Caco-2 (cell line): ENCODE data around the gene ACAD11. TPM values are rescaled to one million over a fixed set of nuclear protein-coding genes. Genes with fewer than 3 reads are reported as not detected.
"Not testable (repeated sequence)": the region's sequence is repeated elsewhere in the genome, so short reads cannot be mapped to it uniquely, and the experiment has no call there.

Source experiments
- BruUV-seq: library from RNA; stranded (reverse); fragments of 400-500 nt; replicated peaks from 2 replicates; lab custom pipeline; 2021; lab: Mats Ljungman, UMichigan
- CTCF ChIA-PET: fragments of 300-600 bp; sonication (Branson Sonifier 250); formaldehyde crosslinking; loops from one replicate; lab custom pipeline; 2022; ENCODE audit warnings: antibody characterized with exemption; lab: Charles Lee
- POLR2A ChIA-PET: fragments of 300-600 bp; sonication (Branson Sonifier 250); formaldehyde crosslinking; loops from one replicate; lab custom pipeline; 2022; ENCODE audit warnings: antibody characterized with exemption; lab: Charles Lee
- DNase-seq, 2 experiments: peaks; one replicate each; pipeline versions ENCODE4 v3.0.0 to v3.0.0-alpha.2; 2020 to 2022
- H3K27me3 ChIP-seq: replicated peaks from 2 replicates; pipeline ENCODE4 v1.6.0; 2011; ENCODE audit warnings: low read length; ENCODE audit not compliant: control insufficient read depth, insufficient read depth
- H3K36me3 ChIP-seq: 2 replicates; pipeline ENCODE4 v1.5.1; 2011; ENCODE audit warnings: low read length; ENCODE audit not compliant: control insufficient read depth, insufficient read depth
- H3K4me1 ChIP-seq: fragments of 250-450 bp; sonication (Bioruptor Pico); 2 replicates; pipeline ENCODE4 v1.5.1; 2020; ENCODE audit warnings: mild to moderate bottlenecking
- H3K4me3 ChIP-seq: 2 replicates; pipeline ENCODE4 v1.5.1; 2011; ENCODE audit warnings: low read depth, mild to moderate bottlenecking, control low read depth, low read length
- H3K9me3 ChIP-seq: fragments of 250-450 bp; sonication (Bioruptor Pico); 2 replicates; pipeline ENCODE4 v1.5.1; 2020; ENCODE audit warnings: mild to moderate bottlenecking, moderate library complexity
- H3K27ac Mint-ChIP-seq: one replicate; pipeline ENCODE4 v1.8.0; 2022; ENCODE audit warnings: mixed read lengths; ENCODE audit not compliant: unreplicated experiment
- H3K27me3 Mint-ChIP-seq: one replicate; pipeline ENCODE4 v1.8.0; 2022; ENCODE audit warnings: mixed read lengths; ENCODE audit not compliant: insufficient read depth, unreplicated experiment
- H3K36me3 Mint-ChIP-seq: one replicate; pipeline ENCODE4 v1.8.0; 2022; ENCODE audit warnings: mild to moderate bottlenecking, mixed read lengths; ENCODE audit not compliant: insufficient read depth, unreplicated experiment
- H3K4me1 Mint-ChIP-seq: one replicate; pipeline ENCODE4 v1.8.0; 2022; ENCODE audit warnings: low read depth, mixed read lengths; ENCODE audit not compliant: unreplicated experiment
- H3K4me3 Mint-ChIP-seq: one replicate; pipeline ENCODE4 v1.8.0; 2022; ENCODE audit warnings: mild to moderate bottlenecking, moderate library complexity, mixed read lengths; ENCODE audit not compliant: unreplicated experiment
- H3K9me3 Mint-ChIP-seq: one replicate; pipeline ENCODE4 v1.8.0; 2022; ENCODE audit warnings: mixed read lengths; ENCODE audit not compliant: unreplicated experiment
- CTCF ChIP-seq, 2 experiments: fragments of 200-600 bp in 1 of 2; IDR thresholded peaks; 1 replicate in 1 of 2; 2 replicates in 1 of 2; pipeline versions ENCODE4 v1.5.1 to v1.8.0; 2011 to 2022; ENCODE audit warnings: antibody characterized with exemption in 1 of 2, control low read depth in 1 of 2, inconsistent platforms in 1 of 2, low read depth in 1 of 2, low read length in 1 of 2, mild to moderate bottlenecking in 1 of 2, moderate library complexity in 1 of 2; ENCODE audit not compliant: insufficient read depth in 1 of 2, severe bottlenecking in 1 of 2, unreplicated experiment in 1 of 2
- intact Hi-C: fragments of 100-400 bp; cut with micrococcal nuclease; formaldehyde crosslinking; loops from one replicate; pipeline ENCODE4 v1.10.0; 2022; ENCODE audit not compliant: unreplicated experiment
- total RNA-seq: library from RNA; stranded (reverse); gene quantifications from 2 replicates; pipeline ENCODE4 v1.2.3, GENCODE V29; 2022

Gene ACAD11
- total RNA-seq, 1 experiment from 2014 or later: 33.0 TPM

- Mint-ChIP-seq H3K9me3 (no peaks in the 10 kb centered on the region), H3K4me3 (no peak overlapping the region), H3K27me3 (no peaks in the 10 kb centered on the region), H3K4me1 (no peaks in the 10 kb centered on the region), H3K27ac (no peak overlapping the region), H3K36me3 (no peaks in the 10 kb centered on the region)
- no peak for DNase-seq
- TF ChIP-seq CTCF (IDR thresholded peaks at IDR 0.05; ENCODE audit: insufficient read depth in 1 of 2, low read depth in 1 of 2, low read length in 1 of 2, severe bottlenecking in 1 of 2, unreplicated experiment in 1 of 2): no peak
- intact Hi-C loops: no loop called here
- H3K27me3 ChIP-seq: no peaks in the 10 kb centered on the region
- H3K4me3 ChIP-seq: no peak overlapping the region
- no peaks in the 10 kb centered on the region for H3K9me3 ChIP-seq
- BruUV-seq: no TSS peak
- ChIA-PET POLR2A (no interaction called here), CTCF (no interaction called here)
- no peaks in the 10 kb centered on the region for H3K36me3 ChIP-seq
- H3K4me1 ChIP-seq: no peaks in the 10 kb centered on the region
Measured at GRCh38 chr3:132563420-132564069, 96.1 kb downstream of the ACAD11 start.

- H3K27me3 Mint-ChIP-seq: no peaks in the 10 kb centered on the region
- no peaks in the 10 kb centered on the region for H3K36me3 Mint-ChIP-seq
- no peaks in the 10 kb centered on the region for H3K9me3 Mint-ChIP-seq
- H3K4me1 Mint-ChIP-seq: no peaks in the 10 kb centered on the region
- DNase-seq: no peak
- no peaks in the 10 kb centered on the region for H3K4me1 ChIP-seq
- no peaks in the 10 kb centered on the region for H3K9me3 ChIP-seq
- intact Hi-C loops: no loop called here
- H3K4me3 Mint-ChIP-seq: no peak overlapping the region
- H3K36me3 ChIP-seq: no peaks in the 10 kb centered on the region
- no peak overlapping the region for H3K27ac Mint-ChIP-seq
- ChIA-PET POLR2A (no interaction called here), CTCF (no interaction called here)
- H3K27me3 ChIP-seq: no peaks in the 10 kb centered on the region
- no peak for TF ChIP-seq CTCF (IDR thresholded peaks at IDR 0.05; ENCODE audit: insufficient read depth in 1 of 2, low read depth in 1 of 2, low read length in 1 of 2, severe bottlenecking in 1 of 2, unreplicated experiment in 1 of 2)
- BruUV-seq: no TSS peak
- H3K4me3 ChIP-seq: no peak overlapping the region
Measured at GRCh38 chr3:132561003-132561402, 98.6 kb downstream of the ACAD11 start.

GRCh38 chr3:132556508-132557159, 103.0 kb downstream of the ACAD11 start:
- TF ChIP-seq CTCF (IDR thresholded peaks at IDR 0.05; ENCODE audit: insufficient read depth in 1 of 2, low read depth in 1 of 2, low read length in 1 of 2, severe bottlenecking in 1 of 2, unreplicated experiment in 1 of 2): no peak
- Histone ChIP-seq H3K27me3 (no peaks in the 10 kb centered on the region), H3K36me3 (no peaks in the 10 kb centered on the region), H3K4me3 (no peak overlapping the region), H3K9me3 (no peaks in the 10 kb centered on the region), H3K4me1 (no peaks in the 10 kb centered on the region)
- Mint-ChIP-seq H3K9me3 (no peaks in the 10 kb centered on the region), H3K4me1 (no peaks in the 10 kb centered on the region), H3K4me3 (no peak overlapping the region), H3K27ac (no peak overlapping the region), H3K27me3 (no peaks in the 10 kb centered on the region), H3K36me3 (no peaks in the 10 kb centered on the region)
- BruUV-seq: no TSS peak
- ChIA-PET POLR2A (no interaction called here), CTCF (no interaction called here)
- no peak for DNase-seq
- intact Hi-C loops: no loop called here

GRCh38 chr3:132556036-132556386, 103.6 kb downstream of the ACAD11 start:
- H3K9me3 Mint-ChIP-seq, H3K4me3 ChIP-seq, H3K36me3 Mint-ChIP-seq, H3K27me3 Mint-ChIP-seq, BruUV-seq, H3K36me3 ChIP-seq, DNase-seq, H3K4me1 Mint-ChIP-seq, H3K27me3 ChIP-seq, intact Hi-C loops, POLR2A ChIA-PET, CTCF ChIA-PET, H3K4me3 Mint-ChIP-seq, H3K4me1 ChIP-seq, H3K27ac Mint-ChIP-seq, H3K9me3 ChIP-seq: not testable (repeated sequence)
